ENCODE measurements around the gene ASIC2. TPM values are rescaled to one million over a fixed set of nuclear protein-coding genes. Genes with fewer than 3 reads are reported as not detected.

The ASIC2 gene
- polyA plus RNA-seq (2013, experiment 1 of 2), result 0.71 TPM
- polyA plus RNA-seq (2013, experiment 2 of 2), result 0.84 TPM

- peak within 1 kb of the TSS in 1 of 2 donors; percentile 85 for H3K4me3 ChIP-seq (ENCODE audit: low read length in 2 of 2)
- peak within 1 kb of the TSS; percentile 53 for H3K9ac ChIP-seq (ENCODE audit: low read depth, low read length, poor library complexity)
- H2AFZ ChIP-seq (ENCODE audit: low read length), result peak within 1 kb of the TSS; percentile 35
- no peak within 1 kb of the TSS for H3K4ac ChIP-seq (ENCODE audit: low read length)
- no peak within 1 kb of the TSS for H3K23ac ChIP-seq (ENCODE audit: low read depth, low read length, poor library complexity)
- no peak within 1 kb of the TSS for H2AK5ac ChIP-seq (ENCODE audit: low read depth, low read length)
- no peak within 1 kb of the TSS for H2BK120ac ChIP-seq (ENCODE audit: low read depth, low read length)
- H3K4me1 ChIP-seq (ENCODE audit: control insufficient read depth in 2 of 2, insufficient read depth in 1 of 2, low read depth in 1 of 2, low read length in 2 of 2), result peaks cover 0 to 6% of the 10 kb centered on the region in 2 donors
- peaks cover 0 to 58% (median 28%) of the 10 kb centered on the region in 3 experiments for H3K27me3 ChIP-seq (ENCODE audit: control insufficient read depth in 3 of 3, insufficient read depth in 3 of 3, low read depth in 1 of 3, low read length in 3 of 3)
- H2BK5ac ChIP-seq (ENCODE audit: low read length), result no peak within 1 kb of the TSS
- no peak within 1 kb of the TSS for H2BK15ac ChIP-seq (ENCODE audit: low read length)
- H3K36me3 ChIP-seq (replicated peaks in 1 of 2; ENCODE audit: control insufficient read depth in 2 of 2, insufficient read depth in 2 of 2, low read length in 2 of 2), result peaks cover 0 to 1% of the 10 kb centered on the region in 2 donors
- H3K9me3 ChIP-seq (replicated peaks in 1 of 2; ENCODE audit: control insufficient read depth in 2 of 2, insufficient read depth in 1 of 2, low read depth in 1 of 2, low read length in 2 of 2), result peaks cover 0 to 2% of the 10 kb centered on the region in 2 donors
- no peak within 1 kb of the TSS for H4K8ac ChIP-seq (ENCODE audit: low read depth, low read length)
- peak; percentile 65 for DNase-seq (ENCODE audit: low spot score)
- H3K27ac ChIP-seq (replicated peaks; ENCODE audit: low read length), result no peak within 1 kb of the TSS
- H3K18ac ChIP-seq (ENCODE audit: low read length), result peak within 1 kb of the TSS; percentile 74
- WGBS, 2 donors (ENCODE audit: extremely low coverage in 2 of 2, insufficient read length in 2 of 2, insufficient replicate concordance in 1 of 2), result no CpG with 5 or more reads among the region's 68 CpGs
- H3K14ac ChIP-seq (ENCODE audit: low read length), result no peak within 1 kb of the TSS
- peak within 1 kb of the TSS; percentile 100 for H3K4me2 ChIP-seq (ENCODE audit: insufficient read depth, low read length, poor library complexity, severe bottlenecking)
- H4K91ac ChIP-seq (ENCODE audit: low read depth, low read length, poor library complexity), result no peak within 1 kb of the TSS
- H3K79me1 ChIP-seq (ENCODE audit: low read depth, low read length), result no peaks in the 10 kb centered on the region
- no peak within 1 kb of the TSS for H2BK12ac ChIP-seq (ENCODE audit: low read length)
Measured at GRCh38 chr17:33292981-33293867, at the start of gene ASIC2. Gene ASIC2 (minus strand): TSS chr17:33293295.

- no peaks in the 10 kb centered on the region for H3K27me3 ChIP-seq (ENCODE audit: control insufficient read depth in 3 of 3, insufficient read depth in 3 of 3, low read depth in 1 of 3, low read length in 3 of 3)
Measured at GRCh38 chr17:33342025-33342424, 48.9 kb upstream of the ASIC2 start.

GRCh38 chr17:33338242-33338641, 45.1 kb upstream of the ASIC2 start:
- H3K9me3 ChIP-seq (replicated peaks in 1 of 2; ENCODE audit: control insufficient read depth in 2 of 2, insufficient read depth in 1 of 2, low read depth in 1 of 2, low read length in 2 of 2), result no peaks in the 10 kb centered on the region
- H3K36me3 ChIP-seq (replicated peaks in 1 of 2; ENCODE audit: control insufficient read depth in 2 of 2, insufficient read depth in 2 of 2, low read length in 2 of 2), result no peaks in the 10 kb centered on the region
- H4K91ac ChIP-seq (ENCODE audit: low read depth, low read length, poor library complexity), result no peak overlapping the region
- no peak overlapping the region for H2BK15ac ChIP-seq (ENCODE audit: low read length)
- H3K4me2 ChIP-seq (ENCODE audit: insufficient read depth, low read length, poor library complexity, severe bottlenecking), result no peak overlapping the region
- peaks cover 0 to 5% of the 10 kb centered on the region in 2 donors for H3K4me1 ChIP-seq (ENCODE audit: control insufficient read depth in 2 of 2, insufficient read depth in 1 of 2, low read depth in 1 of 2, low read length in 2 of 2)
- H3K23ac ChIP-seq (ENCODE audit: low read depth, low read length, poor library complexity), result no peak overlapping the region
- H2BK12ac ChIP-seq (ENCODE audit: low read length), result no peak overlapping the region
- H3K4me3 ChIP-seq (ENCODE audit: low read length in 2 of 2), result no peak overlapping the region
- H3K18ac ChIP-seq (ENCODE audit: low read length), result no peak overlapping the region
- H2BK5ac ChIP-seq (ENCODE audit: low read length), result no peak overlapping the region
- H3K79me1 ChIP-seq (ENCODE audit: low read depth, low read length), result no peaks in the 10 kb centered on the region
- no peak overlapping the region for H2AK5ac ChIP-seq (ENCODE audit: low read depth, low read length)
- H3K4ac ChIP-seq (ENCODE audit: low read length), result no peak overlapping the region
- no peak overlapping the region for H3K27ac ChIP-seq (replicated peaks; ENCODE audit: low read length)
- H3K9ac ChIP-seq (ENCODE audit: low read depth, low read length, poor library complexity), result no peak overlapping the region
- H3K27me3 ChIP-seq (ENCODE audit: control insufficient read depth in 3 of 3, insufficient read depth in 3 of 3, low read depth in 1 of 3, low read length in 3 of 3), result no peaks in the 10 kb centered on the region
- no peak overlapping the region for H4K8ac ChIP-seq (ENCODE audit: low read depth, low read length)
- no peak overlapping the region for H3K14ac ChIP-seq (ENCODE audit: low read length)
- DNase-seq (ENCODE audit: low spot score), result no peak
- H2AFZ ChIP-seq (ENCODE audit: low read length), result no peak overlapping the region
- no peak overlapping the region for H2BK120ac ChIP-seq (ENCODE audit: low read depth, low read length)
- WGBS, 2 donors (ENCODE audit: extremely low coverage in 2 of 2, insufficient read length in 2 of 2, insufficient replicate concordance in 1 of 2), result no CpG with 5 or more reads among the region's 4 CpGs

More at GRCh38 chr17:33342025-33342424, 48.9 kb upstream of the ASIC2 start:
- Histone ChIP-seq H3K4ac (ENCODE audit: low read length) (no peak overlapping the region), H2BK5ac (ENCODE audit: low read length) (no peak overlapping the region), H3K9me3 (replicated peaks in 1 of 2; ENCODE audit: control insufficient read depth in 2 of 2, insufficient read depth in 1 of 2, low read depth in 1 of 2, low read length in 2 of 2) (no peaks in the 10 kb centered on the region), H3K36me3 (replicated peaks in 1 of 2; ENCODE audit: control insufficient read depth in 2 of 2, insufficient read depth in 2 of 2, low read length in 2 of 2) (no peaks in the 10 kb centered on the region), H3K14ac (ENCODE audit: low read length) (no peak overlapping the region), H3K4me2 (ENCODE audit: insufficient read depth, low read length, poor library complexity, severe bottlenecking) (no peak overlapping the region), H4K8ac (ENCODE audit: low read depth, low read length) (no peak overlapping the region), H3K23ac (ENCODE audit: low read depth, low read length, poor library complexity) (no peak overlapping the region), H2AFZ (ENCODE audit: low read length) (no peak overlapping the region), H2BK120ac (ENCODE audit: low read depth, low read length) (no peak overlapping the region), H2AK5ac (ENCODE audit: low read depth, low read length) (no peak overlapping the region), H3K18ac (ENCODE audit: low read length) (no peak overlapping the region), H3K79me1 (ENCODE audit: low read depth, low read length) (no peaks in the 10 kb centered on the region), H4K91ac (ENCODE audit: low read depth, low read length, poor library complexity) (no peak overlapping the region), H3K9ac (ENCODE audit: low read depth, low read length, poor library complexity) (no peak overlapping the region), H3K4me1 (ENCODE audit: control insufficient read depth in 2 of 2, insufficient read depth in 1 of 2, low read depth in 1 of 2, low read length in 2 of 2) (peaks cover 0 to 1% of the 10 kb centered on the region in 2 donors), H2BK15ac (ENCODE audit: low read length) (no peak overlapping the region), H3K4me3 (ENCODE audit: low read length in 2 of 2) (no peak overlapping the region), H3K27ac (replicated peaks; ENCODE audit: low read length) (no peak overlapping the region), H2BK12ac (ENCODE audit: low read length) (no peak overlapping the region)
- no peak for DNase-seq (ENCODE audit: low spot score)
- WGBS, 2 donors (ENCODE audit: extremely low coverage in 2 of 2, insufficient read length in 2 of 2, insufficient replicate concordance in 1 of 2), result no CpG with 5 or more reads among the region's 3 CpGs

GRCh38 chr17:33335491-33336173, 42.5 kb upstream of the ASIC2 start:
- H3K9ac ChIP-seq (ENCODE audit: low read depth, low read length, poor library complexity), result no peak overlapping the region
- no peak overlapping the region for H4K91ac ChIP-seq (ENCODE audit: low read depth, low read length, poor library complexity)
- H3K23ac ChIP-seq (ENCODE audit: low read depth, low read length, poor library complexity), result no peak overlapping the region
- peak; percentile 20 for DNase-seq (ENCODE audit: low spot score)
- H3K18ac ChIP-seq (ENCODE audit: low read length), result no peak overlapping the region
- no peak overlapping the region for H2BK120ac ChIP-seq (ENCODE audit: low read depth, low read length)
- no peak overlapping the region for H3K4ac ChIP-seq (ENCODE audit: low read length)
- H3K4me2 ChIP-seq (ENCODE audit: insufficient read depth, low read length, poor library complexity, severe bottlenecking), result no peak overlapping the region
- no peak overlapping the region for H3K14ac ChIP-seq (ENCODE audit: low read length)
- no peak overlapping the region for H2BK12ac ChIP-seq (ENCODE audit: low read length)
- H3K4me1 ChIP-seq (ENCODE audit: control insufficient read depth in 2 of 2, insufficient read depth in 1 of 2, low read depth in 1 of 2, low read length in 2 of 2), result peaks cover 0 to 5% of the 10 kb centered on the region in 2 donors
- no peaks in the 10 kb centered on the region for H3K36me3 ChIP-seq (replicated peaks in 1 of 2; ENCODE audit: control insufficient read depth in 2 of 2, insufficient read depth in 2 of 2, low read length in 2 of 2)
- H2BK5ac ChIP-seq (ENCODE audit: low read length), result no peak overlapping the region
- H2AFZ ChIP-seq (ENCODE audit: low read length), result no peak overlapping the region
- no peak overlapping the region for H3K27ac ChIP-seq (replicated peaks; ENCODE audit: low read length)
- no peak overlapping the region for H4K8ac ChIP-seq (ENCODE audit: low read depth, low read length)
- H2AK5ac ChIP-seq (ENCODE audit: low read depth, low read length), result no peak overlapping the region
- no peak overlapping the region for H3K4me3 ChIP-seq (ENCODE audit: low read length in 2 of 2)
- no peaks in the 10 kb centered on the region for H3K9me3 ChIP-seq (replicated peaks in 1 of 2; ENCODE audit: control insufficient read depth in 2 of 2, insufficient read depth in 1 of 2, low read depth in 1 of 2, low read length in 2 of 2)
- H3K27me3 ChIP-seq (ENCODE audit: control insufficient read depth in 3 of 3, insufficient read depth in 3 of 3, low read depth in 1 of 3, low read length in 3 of 3), result no peaks in the 10 kb centered on the region
- WGBS, 2 donors (ENCODE audit: extremely low coverage in 2 of 2, insufficient read length in 2 of 2, insufficient replicate concordance in 1 of 2), result no CpG with 5 or more reads among the region's 5 CpGs
- H2BK15ac ChIP-seq (ENCODE audit: low read length), result no peak overlapping the region
- H3K79me1 ChIP-seq (ENCODE audit: low read depth, low read length), result no peaks in the 10 kb centered on the region

All from neuronal stem cell (in vitro differentiated cells).